NCI-H2107 (cell line): ENCODE results near the gene IGF2R.
A peak's percentile ranks its signal among the peaks of the same experiment; 100 is the strongest.

ENCODE experiments used
- DNase-seq: peaks from one replicate; lab custom pipeline; 2025; lab: John Stamatoyannopoulos, UW

The IGF2R gene

DNA sequence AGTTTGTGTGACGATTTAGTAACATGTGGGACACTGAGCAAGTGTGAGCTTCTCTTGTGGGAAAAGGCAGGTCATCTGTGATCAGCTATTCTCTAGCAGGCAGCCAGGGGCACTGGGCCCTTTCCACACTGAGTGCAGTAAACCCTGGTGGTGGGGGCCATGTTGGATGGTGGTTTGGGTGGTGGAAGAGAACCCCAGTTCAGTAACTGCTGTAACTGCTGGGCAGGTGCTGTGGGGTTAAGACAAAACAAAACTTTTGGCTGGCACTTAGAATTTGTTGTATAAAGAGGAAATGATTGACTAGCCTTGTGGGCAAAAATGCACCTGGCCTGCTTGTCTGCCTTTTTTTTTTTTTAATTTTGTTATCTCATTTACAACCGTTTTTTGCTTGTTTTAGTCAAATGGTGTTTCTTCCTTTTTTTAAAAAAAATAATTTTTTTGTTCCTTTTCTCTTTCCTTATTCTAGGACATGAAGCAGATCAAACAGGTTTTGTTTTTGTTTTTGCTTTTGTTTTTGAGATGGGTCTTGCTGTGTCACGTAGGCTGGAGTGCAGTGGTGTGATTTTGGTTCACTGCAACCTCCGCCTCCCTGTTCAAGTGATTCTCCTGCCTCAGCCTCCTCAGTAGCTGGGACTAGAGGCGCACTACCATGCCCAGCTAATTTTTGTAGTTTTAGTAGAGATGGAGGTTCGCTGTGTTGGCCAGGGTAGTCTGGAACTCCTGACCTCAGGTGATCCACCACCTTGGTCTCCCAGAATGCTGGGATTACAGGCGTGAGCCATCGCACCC is 59.8 kb downstream of the IGF2R start:
- no peak for DNase-seq

DNA sequence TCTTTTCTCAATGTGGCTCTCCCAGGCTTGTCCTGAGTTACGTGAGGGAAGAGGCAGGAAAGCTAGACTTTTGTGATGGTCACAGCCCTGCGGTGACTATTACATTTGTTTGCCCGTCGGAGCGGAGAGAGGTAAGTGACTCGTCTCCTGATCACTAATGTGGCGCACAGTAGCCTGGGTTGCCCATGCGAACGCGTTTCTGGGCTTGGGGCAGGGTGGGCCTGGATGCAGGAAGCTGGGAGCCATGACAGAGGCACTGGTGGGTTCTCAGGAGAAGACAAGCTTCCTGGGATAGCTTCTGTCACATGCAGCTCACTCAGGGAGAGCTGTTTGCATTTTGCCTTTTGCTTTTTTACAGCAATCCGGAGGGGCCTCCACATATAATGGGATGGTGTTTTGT is 60.6 kb downstream of the IGF2R start:
- DNase-seq: no peak

DNA sequence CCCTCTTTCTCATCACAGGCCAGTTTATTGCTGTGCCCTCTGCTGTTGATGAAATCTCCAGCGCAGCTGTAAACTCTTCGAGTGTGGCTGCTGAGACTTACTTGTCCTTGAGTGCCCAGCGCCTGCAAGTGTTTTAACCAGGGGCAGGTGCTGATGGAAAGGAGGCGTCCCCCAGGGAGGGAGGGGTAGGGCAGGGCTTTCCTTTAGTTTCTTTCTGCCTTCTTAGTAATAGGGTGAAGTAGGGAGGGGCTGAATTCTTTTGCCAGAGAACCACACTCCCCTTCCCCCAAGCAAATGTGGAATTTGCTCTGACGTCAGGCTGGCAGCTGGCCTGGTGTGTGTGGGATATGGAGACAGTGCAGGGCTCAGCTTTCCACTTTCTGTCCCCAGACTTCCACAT is 61.2 kb downstream of the IGF2R start:
- peak; percentile 70 for DNase-seq

DNA sequence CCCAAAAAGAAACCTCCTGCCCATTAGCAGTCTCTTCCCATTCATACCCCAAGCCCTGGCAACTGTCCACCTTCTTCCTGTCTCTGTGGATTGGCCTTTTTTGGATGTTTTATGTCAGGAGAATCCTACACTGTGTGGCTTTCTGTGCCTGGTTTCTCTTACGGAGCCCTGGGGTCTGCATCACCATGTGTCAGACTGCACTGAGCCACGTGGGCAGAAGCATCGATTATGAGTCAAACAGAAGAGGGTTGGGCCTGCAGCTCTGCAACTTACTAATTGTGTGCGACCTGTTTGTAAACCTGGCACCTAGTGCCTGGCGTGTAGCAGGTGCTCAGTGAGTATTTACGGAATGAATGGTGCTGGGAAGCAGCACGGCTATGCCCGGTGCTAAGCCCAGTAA is 62.6 kb downstream of the IGF2R start:
- no peak for DNase-seq

DNA sequence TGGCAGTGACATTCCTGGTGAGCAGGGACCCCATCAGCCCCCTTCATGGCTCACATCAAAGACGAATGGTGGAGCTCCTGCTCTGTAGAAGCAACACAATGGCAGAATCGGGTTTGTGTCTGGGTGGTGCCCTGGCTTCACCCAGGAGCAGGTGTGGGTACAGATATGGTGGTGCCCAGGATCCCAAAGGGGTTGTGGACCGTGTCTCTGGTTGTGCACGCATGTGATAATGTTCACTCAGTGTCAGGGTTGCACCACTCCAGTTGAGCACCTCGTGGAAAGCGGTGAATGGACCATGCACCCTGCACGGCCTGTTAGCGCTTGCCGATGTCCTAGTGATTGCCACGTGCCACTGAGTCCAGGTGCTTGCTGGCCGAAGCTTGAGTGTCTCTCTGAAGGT is 63.0 kb downstream of the IGF2R start:
- DNase-seq: no peak

DNA sequence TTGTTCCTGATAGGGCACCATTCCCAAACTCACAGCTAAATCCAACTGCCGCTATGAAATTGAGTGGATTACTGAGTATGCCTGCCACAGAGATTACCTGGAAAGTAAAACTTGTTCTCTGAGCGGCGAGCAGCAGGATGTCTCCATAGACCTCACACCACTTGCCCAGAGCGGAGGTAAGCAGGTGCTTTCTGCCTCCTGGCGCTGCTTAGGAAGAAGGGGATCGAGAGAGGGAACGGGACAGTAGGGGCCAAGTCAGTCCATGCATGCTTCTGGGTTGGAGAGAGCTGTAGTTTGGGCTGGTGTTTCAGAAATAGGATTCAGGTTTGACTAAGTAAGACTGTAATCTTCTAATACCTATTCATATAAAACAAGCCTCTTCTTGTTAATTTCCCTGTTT is 63.7 kb downstream of the IGF2R start:
- DNase-seq: no peak

DNA sequence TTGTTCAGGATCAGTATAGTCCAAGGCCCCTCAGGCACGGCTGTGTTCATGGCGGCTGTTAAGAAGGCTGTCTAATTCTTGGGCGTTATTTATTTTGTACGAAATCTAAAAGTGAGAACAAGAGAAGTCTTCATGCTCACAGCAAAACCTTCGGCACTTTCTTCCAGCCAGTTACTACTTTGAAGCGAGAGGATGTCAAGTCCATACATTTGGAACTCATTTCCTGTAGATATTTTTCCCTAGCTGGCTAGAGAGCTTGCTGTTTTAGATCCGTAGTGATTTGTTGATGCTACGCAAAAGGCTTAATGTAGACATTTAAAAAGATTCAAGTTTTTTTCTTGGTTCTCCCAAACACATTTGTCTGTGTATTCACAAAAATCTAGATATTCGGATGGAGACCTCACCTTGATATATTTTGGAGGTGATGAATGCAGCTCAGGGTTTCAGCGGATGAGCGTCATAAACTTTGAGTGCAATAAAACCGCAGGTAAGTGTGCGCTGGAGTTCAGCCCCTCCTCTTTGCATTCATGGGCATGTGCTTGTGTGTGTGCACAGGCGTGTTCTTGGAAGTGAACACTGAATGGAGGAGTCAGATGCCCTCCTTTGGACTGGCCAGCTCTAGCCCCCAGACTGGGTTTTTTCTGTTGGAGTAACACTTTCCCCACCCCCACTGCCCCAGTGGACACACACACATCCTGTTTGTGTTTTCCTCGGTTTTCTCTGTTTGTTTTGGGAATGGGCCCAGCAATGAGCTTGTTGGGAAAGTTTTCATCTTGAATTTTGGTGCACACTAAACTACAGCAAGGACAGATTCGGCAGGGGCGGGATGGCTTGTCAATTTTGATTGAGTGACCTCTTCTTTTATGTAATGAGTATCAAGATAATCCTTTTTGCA is 65.4 kb downstream of the IGF2R start:
- no peak for DNase-seq

DNA sequence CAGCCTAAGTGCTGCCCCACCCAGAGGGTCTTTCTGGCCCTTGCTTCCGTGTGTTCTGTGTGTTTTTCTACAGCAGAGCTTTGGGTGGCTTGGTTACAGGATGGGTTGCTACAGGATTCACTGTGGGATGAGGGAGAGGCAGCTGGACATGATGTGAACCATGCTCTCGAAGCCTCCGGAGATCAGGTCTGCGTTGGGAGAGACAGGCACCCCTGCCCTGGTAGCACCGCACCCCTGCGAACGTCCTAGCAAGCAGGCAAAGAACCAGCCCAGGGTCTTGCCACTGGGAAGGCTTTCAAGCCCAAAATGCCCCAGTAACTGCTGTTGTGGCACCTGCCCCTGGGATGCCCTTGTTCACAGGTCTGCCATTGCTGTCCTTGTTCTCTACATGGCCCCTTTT is 66.4 kb downstream of the IGF2R start:
- DNase-seq: no peak

DNA sequence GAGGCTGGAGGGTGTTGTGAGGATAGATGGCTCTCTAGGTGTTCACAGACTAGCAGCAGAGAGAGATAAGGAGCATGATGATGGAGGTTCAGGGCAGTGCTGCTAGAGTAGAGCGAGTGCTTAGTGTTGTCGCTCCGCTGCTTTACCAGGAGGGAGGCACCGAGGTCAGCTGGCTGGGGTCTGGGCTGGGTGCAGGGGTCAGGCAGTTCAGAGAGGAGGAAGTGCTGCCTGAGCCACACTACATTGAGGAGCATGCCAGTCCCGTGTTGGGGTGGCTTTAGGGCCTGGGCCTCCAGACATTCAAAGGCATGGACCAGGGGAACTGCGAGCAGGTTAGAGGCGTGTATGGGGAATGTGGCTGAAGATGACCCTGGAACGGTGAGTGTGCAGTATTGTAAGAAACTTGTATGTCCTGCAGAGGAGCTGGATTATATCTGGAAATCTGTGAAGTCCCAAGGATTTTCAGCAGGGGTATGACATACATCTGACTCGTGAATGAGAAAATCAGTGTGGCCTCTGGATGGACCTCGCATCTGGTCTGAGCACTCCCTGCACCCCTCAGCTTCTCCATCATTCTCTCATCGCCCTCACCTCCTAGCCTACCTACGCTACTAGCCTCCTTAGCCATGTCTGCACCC is 66.9 kb downstream of the IGF2R start:
- no peak for DNase-seq

DNA sequence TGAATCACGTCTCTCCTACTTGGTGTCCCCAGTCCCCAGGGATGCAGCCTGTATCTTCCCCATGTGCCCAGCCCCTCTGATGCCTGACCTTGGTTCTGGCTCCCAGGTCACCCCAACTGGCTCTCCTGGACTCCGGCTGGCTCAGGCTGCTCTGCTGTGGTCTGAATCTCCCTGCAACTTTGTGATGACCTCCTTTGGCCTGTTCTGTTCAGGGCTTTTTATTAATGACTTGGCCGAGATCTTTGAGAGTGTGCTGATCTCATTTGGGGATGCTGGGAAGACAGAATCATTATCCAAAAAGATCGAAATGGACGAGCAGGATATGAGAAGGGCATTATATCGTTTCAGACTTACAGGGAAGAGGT is 67.4 kb downstream of the IGF2R start:
- no peak for DNase-seq

DNA sequence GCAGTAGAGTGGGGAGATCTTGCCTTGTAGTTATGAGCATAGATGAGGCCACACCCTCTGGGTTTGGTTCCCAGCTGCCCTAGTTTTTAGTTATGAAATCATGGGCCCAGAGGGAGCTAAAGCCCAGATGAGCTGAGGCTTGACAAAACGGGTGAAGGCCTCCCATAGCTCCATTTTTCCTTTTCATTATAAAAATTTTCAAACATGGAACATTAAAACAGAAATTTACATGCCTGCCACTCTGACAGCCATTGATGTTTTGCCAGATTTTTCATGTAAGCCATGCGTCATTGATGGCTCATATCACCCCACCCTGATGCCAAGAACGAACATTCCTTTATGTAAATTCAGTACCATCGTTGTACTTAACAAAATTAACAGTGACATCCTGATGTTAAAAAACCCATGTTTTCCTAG is 67.9 kb downstream of the IGF2R start:
- DNase-seq: no peak

DNA sequence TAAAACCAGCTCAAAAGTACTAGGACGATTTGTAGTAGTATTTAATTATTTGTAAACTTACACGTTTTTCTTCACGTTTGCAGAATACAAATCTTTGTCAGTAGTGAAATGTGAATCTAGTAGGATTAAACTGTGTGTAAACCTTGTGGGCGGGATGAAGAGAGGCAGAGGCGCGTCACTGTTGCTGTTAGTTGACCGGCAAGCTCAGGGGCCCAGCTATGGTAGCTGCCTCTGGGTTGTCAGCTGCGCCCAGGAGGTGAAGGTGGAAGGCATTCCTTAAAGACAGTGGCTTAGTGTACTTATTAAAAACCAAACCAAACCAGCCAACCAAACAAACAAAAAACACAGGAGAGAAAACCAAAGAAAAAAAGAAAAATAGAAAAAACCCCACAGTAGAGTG is 69.6 kb downstream of the IGF2R start:
- DNase-seq: no peak

DNA sequence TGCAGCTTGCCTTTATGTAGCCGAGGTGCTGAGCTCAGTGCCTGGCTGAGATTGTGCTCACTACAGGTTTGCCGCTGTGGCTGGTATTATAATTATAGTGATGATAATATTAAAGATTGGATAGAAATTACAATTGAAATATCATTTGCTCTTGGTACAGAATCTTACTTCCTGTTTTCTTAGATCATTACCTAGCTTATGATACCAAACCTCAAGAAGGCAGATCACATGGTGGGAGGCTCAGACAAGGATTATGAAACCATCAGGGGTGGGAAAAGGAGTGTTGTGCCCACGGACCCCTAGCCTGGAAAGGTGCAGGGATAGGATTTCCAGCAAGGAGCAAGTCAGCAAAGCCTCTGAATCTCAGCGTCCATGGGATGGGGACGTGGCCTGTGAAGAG is 70.6 kb downstream of the IGF2R start:
- DNase-seq: no peak

DNA sequence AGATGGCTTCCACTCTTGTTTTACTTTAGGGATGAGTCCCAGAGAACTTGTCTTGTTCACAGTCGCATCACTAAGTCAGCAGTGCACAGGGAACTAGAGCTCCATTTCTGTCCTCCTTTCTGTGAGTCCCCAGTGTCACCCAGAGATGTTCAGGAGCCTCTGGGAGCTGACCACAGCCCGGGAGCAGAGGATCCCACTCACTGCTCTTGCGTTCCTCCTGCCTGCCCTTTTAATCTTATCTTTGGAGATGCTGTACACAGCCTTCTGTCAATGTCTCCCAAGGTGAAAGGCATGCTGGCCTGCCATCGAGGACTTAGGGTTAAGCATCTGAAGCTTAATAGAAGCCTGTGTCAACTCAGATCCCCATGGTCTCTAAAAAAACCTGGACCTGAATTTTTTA is 71.2 kb downstream of the IGF2R start:
- DNase-seq: no peak

DNA sequence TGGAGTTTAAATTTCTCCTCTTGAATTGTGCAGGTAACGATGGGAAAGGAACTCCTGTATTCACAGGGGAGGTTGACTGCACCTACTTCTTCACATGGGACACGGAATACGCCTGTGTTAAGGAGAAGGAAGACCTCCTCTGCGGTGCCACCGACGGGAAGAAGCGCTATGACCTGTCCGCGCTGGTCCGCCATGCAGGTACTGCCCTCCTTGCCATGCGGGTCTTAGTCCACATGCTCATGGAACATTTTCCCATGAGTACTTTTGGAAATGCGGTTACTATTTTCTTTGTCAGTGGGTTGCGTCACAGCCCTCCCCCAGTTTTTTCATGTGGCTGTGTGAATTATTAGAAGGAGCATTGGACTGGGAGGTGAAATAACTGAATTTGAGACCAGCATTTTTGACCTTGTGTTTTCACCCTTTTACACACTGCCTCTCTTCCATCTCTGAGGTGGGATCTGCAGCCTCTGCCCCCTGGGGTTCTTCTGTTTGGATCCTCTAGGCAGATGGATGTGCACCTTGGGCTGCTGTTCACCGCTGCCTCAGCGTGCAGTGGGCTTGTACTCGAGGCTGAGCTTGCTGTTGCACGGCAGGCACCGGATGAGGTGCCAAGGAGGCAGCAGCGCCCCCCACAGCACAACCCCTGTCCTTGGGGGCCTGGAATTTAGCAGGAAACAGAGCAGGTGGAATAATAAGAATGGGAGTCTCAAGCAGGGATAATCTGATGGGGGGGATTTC is 71.8 kb downstream of the IGF2R start:
- no peak for DNase-seq

DNA sequence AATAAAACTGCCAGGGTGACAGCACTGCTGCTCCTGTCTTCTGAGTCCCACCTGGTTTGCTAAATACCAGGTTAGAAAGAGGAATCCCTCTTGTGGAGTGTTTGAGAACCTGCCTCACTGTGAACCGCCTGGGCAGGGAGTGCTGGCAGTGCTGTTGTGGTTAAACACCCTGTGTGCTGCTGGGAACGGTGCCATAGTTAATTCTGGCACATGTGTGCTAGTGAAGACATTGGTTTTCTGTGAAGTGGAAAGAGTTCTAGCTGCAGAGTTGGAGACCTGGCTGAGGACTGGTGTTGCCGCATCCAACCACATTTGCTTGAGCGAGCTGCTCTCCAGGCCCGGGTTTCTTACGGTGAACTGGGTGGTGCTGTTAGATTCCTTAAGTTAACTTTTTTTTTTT is 72.7 kb downstream of the IGF2R start:
- DNase-seq: peak; percentile 61

DNA sequence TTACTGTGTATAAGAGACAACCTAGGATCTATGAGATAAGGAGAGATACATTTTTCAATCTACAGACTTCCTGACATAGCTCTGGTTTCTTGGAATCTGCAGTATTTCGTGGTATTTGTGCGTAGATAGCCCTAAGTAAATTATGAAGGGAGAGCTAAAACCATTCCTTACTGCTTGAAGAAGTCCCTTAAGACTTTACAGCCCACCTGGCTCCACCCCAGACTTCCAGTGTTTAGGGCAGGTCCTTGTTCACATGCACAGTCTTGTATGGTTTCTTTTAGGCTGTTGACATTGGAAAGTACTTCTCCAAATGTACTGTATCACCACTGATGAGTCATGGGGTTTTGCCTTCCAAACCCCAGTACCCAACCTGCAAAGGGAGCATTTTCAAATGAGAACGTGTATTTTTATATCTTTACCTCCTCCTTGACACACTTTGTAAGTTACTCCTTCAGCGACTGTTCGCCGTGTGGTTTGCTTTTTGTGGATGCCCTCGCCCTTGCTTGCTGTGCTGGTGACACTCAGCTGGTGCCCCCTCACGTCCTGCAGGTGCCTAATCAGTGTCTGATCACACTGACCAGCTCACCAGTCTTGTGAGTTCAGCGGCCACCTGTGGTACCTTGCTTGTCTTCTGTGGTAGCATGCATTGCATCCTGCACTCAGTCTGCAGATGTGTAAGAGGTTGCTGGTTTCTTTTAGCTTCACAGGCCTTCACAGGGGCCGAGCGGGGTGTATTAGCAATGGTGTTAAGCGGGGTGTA is 73.3 kb downstream of the IGF2R start:
- DNase-seq: no peak

DNA sequence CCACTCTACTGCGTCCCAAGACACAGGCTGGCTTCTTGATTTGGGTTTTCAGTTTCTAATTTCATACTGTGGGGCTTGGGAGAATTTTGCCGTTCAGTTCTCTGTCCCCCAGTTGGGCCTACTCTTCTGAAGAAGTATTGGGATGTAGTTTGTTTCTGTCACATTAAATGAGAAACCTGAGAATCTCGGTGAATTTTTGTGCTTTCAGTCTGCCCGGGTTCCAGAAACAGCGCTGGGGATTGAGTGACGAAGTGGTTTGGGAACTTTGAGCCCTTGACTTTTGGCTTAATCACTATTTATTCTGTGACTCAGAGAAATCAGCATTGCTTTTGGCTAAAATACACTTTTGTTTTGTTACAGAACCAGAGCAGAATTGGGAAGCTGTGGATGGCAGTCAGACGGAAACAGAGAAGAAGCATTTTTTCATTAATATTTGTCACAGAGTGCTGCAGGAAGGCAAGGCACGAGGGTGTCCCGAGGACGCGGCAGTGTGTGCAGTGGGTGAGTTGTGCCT is 74.0 kb downstream of the IGF2R start:
- DNase-seq: no peak

DNA sequence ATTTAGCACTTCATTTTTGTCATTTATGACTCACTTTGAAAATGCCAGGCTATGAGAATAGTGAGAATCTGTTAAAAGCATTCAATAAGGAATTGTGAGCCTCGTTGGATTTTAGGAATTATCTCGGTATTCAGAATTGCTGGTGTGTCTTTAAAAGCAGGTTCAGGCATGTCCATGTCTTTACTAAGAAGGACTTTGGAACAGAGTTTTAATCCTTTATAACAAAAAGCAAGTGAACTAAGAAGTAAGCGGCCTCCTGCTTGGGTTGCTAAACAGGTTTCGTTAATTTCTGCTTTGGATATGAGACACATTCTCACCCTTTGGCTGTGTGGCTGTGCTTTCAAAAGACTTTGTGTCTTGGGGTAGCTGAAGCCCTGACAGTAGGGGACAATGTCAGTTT is 74.9 kb downstream of the IGF2R start:
- DNase-seq: no peak

DNA sequence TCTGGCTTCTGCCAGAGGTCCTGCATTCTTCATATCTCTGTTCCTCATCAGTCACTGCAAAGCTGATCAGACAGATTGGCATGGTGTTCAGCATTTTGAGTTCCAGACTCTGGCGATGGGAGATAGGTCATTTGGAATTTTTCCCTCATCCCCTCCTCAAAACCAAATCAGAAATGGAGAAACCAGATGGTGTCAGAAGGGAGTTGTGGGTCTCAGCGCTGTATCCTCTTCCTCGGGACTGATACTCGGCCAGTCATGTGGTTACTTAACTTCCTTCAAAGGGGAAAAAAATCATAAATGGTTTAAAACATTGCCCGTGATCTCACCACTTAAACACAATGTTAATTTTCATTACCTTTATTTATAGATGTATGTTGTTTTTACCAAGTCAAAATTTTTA is 75.8 kb downstream of the IGF2R start:
- no peak for DNase-seq

DNA sequence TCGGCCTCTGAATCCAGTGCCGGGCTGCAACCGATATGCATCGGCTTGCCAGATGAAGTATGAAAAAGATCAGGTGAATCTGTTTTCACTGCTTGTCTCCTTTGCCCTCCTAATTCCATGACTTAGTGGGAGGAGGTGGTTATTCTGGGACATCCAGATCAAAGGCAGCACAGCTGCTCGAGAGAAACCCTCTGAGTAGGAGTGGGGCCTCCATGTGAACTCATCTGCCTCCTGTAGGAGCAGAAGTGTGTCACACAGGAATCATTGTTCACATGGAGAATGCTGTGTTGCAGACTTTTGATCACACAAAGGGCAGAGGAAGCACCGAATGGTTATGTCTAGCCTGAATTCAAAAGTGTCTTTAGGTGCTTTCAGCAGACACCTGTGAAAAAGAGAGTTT is 79.6 kb downstream of the IGF2R start:
- no peak for DNase-seq
